Measurements from ENCODE around the gene LGALS3BP.

The LGALS3BP gene

DNA sequence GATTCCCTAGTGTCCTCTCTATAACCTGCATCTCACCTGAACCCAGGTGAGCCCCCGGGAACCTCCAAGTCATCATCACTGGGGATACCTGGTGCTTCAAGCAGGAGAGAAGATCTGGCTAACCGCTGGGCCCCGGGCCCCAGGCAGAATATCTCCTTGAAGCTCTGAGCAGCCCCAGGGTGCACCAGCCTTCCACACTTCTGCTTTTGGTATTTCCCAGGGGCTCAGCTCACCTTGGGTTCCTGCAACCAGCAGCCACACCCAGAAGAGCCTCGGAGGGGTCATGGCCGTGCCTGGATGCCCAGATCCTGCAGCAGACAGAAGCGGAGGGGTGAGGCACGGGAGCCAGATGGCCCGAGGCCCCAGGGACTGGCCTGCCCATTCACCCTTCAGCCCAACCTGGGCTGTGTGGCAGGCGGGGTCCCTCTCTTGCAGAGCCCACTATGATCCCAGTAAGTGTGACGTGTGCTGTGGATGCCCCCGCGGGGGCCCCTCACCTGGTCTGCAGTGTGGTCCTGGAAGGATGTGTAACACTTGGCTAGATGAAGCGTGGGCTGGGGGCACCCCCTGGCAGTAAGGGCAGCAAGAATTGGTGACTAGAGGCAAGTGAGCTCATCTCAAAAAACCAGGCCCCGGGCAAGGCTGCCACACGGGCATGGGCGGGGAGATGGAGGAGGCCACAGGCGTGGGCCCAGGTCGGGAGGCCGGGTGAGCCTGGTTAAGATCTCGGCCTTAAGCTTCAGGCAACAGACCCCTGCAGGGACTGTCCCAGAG lies 2.6 kb downstream of the LGALS3BP start:
- TF ChIP-seq, protein P1, sequence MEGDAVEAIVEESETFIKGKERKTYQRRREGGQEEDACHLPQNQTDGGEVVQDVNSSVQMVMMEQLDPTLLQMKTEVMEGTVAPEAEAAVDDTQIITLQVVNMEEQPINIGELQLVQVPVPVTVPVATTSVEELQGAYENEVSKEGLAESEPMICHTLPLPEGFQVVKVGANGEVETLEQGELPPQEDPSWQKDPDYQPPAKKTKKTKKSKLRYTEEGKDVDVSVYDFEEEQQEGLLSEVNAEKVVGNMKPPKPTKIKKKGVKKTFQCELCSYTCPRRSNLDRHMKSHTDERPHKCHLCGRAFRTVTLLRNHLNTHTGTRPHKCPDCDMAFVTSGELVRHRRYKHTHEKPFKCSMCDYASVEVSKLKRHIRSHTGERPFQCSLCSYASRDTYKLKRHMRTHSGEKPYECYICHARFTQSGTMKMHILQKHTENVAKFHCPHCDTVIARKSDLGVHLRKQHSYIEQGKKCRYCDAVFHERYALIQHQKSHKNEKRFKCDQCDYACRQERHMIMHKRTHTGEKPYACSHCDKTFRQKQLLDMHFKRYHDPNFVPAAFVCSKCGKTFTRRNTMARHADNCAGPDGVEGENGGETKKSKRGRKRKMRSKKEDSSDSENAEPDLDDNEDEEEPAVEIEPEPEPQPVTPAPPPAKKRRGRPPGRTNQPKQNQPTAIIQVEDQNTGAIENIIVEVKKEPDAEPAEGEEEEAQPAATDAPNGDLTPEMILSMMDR (IDR thresholded peaks at IDR 0.05; ENCODE audit: low read depth, low read length, missing control alignments), result no peak
- no peak for DNase-seq (ENCODE audit: low read depth)
- in situ Hi-C loops (cut with HindIII; ENCODE audit: low sequenced_read_pairs), result no loop called here
- no peak overlapping the region for H3K4me3 ChIP-seq (ENCODE audit: low read depth, low read length)

DNA sequence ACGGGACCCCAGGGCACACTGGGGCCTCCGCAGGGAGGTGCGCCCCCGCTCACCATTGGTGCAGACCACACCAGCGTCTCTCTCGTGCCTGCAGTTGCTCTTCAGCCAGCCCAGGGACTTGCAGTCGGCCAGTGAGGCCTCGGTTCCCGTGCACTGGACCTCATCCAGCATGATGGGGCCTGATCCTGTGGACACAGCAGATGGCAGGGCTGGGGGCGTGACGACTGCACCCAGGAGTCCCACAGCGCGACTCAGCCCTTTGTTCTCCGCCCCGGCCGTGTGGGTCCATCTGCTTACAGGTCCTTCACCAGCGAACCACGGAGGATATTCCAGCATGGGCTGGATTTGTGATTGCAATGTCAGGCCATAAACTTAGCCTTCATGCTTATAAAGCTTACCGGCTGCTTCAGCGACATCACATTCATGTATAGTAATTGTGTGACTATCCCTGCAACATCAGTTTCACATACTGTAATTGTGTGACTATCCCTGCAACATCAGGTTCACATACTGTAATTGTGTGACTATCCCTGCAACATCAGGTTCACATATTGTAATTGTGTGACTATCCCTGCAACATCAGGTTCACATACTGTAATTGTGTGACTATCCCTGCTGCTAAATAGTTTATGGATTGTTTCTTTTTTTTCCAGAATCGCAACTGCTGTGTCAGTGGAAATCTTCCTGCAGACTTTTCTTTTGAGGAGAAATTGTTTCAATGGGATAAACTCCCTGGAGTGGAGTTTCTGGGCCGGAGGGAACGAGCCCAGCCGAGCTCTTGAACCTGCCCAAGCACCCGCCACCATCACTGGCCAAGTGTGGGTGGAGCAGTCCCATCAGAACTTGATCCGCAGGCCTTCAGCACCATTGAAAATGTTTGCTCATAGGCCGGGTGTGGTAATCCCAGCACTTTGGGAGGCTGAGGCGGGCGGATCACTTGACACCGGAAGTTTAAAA lies 4.8 kb downstream of the LGALS3BP start:
- in situ Hi-C loops (cut with HindIII; ENCODE audit: low sequenced_read_pairs), result no loop called here
- DNase-seq (ENCODE audit: low read depth), result peak; percentile 43
- TF ChIP-seq, protein P1 (IDR thresholded peaks at IDR 0.05; ENCODE audit: low read depth, low read length, missing control alignments), result no peak
- H3K4me3 ChIP-seq (ENCODE audit: low read depth, low read length), result no peak overlapping the region

DNA sequence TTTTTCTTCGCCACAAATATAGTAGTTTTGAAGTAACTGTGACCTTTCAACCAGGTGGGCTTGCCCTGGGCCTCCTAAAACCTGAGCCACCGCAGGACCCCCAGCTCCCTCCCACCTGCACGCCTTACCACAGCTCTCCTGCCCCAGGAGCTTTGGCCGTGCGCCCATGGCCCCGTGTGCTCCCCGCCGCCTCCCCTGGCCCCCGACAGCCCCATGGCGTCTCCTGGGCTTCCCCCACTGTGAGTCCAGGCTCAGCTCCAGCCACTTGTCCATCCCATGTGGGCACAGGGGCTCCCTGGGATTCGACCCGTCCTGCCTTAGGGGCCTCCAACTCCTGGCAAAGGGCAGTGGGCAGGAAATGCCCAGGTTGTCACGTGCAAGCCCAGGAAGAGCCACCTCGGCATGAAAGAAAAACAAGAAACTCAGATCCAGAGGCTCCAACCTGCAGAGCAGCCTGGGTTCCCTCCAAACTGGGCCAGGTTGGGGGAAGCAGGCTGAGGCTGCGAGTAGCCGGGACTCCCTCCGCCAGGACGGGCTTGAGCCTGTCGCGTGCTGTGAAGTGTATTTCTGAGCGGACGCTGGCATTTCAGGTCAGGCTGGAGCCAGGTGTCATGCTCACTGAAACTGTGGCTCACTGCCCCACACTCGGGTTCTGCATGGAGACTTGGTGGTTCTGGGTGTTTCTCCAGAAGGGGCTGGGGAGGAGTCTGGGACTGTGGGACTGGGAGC lies 5.8 kb downstream of the LGALS3BP start:
- in situ Hi-C loops (cut with HindIII; ENCODE audit: low sequenced_read_pairs), result no loop called here
- H3K4me3 ChIP-seq (ENCODE audit: low read depth, low read length), result no peak overlapping the region
- no peak for DNase-seq (ENCODE audit: low read depth)
- TF ChIP-seq, protein P1 (IDR thresholded peaks at IDR 0.05; ENCODE audit: low read depth, low read length, missing control alignments), result no peak

DNA sequence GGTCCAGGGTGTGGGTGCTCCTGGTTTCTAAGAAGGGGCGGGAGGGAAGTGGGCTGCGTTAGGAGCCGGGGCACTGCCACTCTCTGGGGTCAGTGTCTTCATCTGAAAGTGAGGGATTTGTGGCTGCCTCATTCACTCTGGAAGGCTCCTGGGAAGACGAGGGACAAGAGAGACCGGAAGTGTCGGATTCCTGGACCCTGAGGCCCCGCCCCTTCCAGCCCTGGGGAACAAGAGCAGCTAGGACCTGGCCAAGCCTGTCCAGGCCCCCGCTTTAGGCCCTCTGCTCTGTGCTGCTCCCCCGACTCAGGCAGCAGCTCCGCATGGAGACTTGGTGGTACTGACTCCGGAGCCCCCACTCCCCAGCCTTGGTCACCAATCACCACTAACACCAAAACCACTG lies 6.5 kb downstream of the LGALS3BP start:
- DNase-seq (ENCODE audit: low read depth), result no peak
- TF ChIP-seq, protein P1 (IDR thresholded peaks at IDR 0.05; ENCODE audit: low read depth, low read length, missing control alignments), result no peak
- in situ Hi-C loops (cut with HindIII; ENCODE audit: low sequenced_read_pairs), result no loop called here
- H3K4me3 ChIP-seq (ENCODE audit: low read depth, low read length), result no peak overlapping the region

DNA sequence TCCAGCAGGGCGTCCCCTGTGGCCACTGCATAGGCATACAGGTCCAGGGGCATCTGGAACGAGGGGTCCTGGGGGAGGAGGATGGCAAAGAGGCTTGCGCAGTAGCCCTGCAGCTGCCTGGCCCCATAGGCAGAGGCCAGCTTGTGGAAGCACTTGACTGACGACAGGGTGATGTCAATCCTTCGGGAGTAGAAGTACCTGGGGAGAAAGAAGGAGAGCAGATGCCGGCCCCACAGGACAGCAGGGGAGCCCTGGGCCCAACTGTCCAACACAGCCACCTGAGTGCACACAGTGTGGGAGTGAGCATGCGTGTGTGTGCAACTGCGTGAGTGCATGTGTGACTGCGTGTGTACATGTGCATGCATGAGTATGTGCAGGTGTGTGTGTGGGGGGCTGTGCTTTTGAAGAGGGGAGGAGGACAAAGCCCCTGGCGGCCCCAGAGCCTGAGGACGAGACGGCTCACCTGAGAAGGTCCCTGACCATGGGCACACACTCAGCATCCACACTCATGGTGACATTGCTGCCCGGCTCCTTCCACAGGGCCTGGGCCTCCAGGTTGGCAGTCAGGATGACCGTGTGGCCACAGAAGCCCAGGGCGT lies 7.1 kb downstream of the LGALS3BP start:
- TF ChIP-seq, protein P1 (IDR thresholded peaks at IDR 0.05; ENCODE audit: low read depth, low read length, missing control alignments), result no peak
- in situ Hi-C loops (cut with HindIII; ENCODE audit: low sequenced_read_pairs), result no loop called here
- DNase-seq (ENCODE audit: low read depth), result no peak
- no peak overlapping the region for H3K4me3 ChIP-seq (ENCODE audit: low read depth, low read length)

All from astrocyte of the cerebellum (primary cell).